GM21381 (cell line): ENCODE measurements around the gene RAB11FIP3.
"Not testable (repeated sequence)": the region's sequence is repeated elsewhere in the genome, so short reads cannot be mapped to it uniquely, and the experiment has no call there.

Source experiments
- ATAC-seq: cut with Tn5 transposase; IDR thresholded peaks from one replicate; pipeline ENCODE4 v1.9.1; 2021; ENCODE audit warnings: mild to moderate bottlenecking, moderate library complexity; ENCODE audit not compliant: unreplicated experiment

The RAB11FIP3 gene

GRCh38 chr16:392450-393030 lies 32.9 kb upstream of the RAB11FIP3 start:
- ATAC-seq, result no peak

- ATAC-seq, result no peak
These were observed 29.2 kb upstream of the RAB11FIP3 start for GRCh38 chr16:396199-396598.

- no peak for ATAC-seq
These were observed 28.8 kb upstream of the RAB11FIP3 start for GRCh38 chr16:396605-397004.

- ATAC-seq, result no peak
These were observed 28.3 kb upstream of the RAB11FIP3 start, which contains the start of gene NME4 for GRCh38 chr16:397135-397661. Gene NME4, plus strand, starts transcription at chr16:397199. Its CDS starts 24 bp downstream, at chr16:397223.

DNA sequence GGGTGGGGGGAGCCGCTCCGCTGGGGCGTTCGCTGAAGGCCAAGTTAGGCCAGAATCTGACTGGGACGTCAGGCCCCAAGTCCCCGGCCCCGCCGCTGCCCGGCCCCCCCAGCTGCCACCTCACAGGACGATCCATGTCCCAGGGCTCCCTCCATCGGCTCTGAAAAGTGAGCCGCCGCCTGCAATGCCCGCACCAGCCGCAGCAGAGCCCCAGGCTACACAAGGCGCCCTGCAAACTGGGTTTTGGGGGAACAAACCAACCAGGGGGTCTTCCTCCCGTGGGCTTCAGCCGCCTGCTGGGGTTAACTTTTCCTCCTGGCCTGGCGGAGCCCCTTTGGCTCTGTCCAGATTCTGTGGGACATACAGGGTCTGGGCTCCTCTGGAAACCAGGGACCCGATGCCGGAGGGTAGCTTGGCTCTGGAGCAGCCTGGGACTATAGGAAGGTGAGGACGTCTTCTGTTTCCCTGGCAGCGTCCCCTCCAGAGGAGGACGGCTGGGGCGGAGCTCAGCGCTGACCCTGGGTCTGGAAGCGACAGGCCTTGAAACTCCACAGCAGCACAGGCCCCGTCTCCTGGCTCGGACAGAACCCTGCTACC lies 27.6 kb upstream of the RAB11FIP3 start:
- ATAC-seq, result no peak

DNA sequence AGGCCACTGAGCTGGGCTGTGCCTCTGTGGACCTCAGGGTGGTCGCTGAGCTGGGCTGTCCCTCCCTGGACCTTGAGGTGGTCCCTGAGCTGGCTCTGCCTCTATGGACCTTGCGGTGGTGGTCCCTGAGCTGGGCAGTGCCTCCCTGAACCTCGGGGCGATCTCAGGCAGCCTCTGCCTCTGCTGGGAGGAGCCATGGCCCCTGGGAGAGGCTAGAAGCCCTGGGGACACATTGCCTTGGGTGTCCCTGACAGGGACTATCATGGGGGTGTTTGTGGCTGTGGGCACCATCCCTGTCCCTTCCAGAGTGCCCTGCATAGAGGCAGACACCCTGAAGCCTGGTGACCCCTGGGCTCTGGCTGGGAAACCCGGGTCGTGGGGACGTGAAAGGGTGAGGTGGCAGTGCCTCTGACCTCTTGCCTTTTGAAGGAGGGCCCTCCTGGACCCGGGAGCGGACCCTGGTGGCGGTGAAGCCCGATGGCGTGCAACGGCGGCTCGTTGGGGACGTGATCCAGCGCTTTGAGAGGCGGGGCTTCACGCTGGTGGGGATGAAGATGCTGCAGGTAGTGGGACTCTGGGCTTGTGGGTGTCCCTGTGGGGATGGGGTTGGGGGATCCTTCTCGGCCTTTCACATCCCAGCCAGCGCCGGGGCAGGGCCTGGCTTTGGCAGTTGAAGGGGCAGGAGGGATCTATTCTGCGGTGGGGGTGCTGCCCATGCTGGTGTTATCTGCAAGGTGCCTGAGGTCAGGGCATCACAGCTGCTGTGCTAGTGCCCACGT lies 26.7 kb upstream of the RAB11FIP3 start:
- ATAC-seq, result no peak

DNA sequence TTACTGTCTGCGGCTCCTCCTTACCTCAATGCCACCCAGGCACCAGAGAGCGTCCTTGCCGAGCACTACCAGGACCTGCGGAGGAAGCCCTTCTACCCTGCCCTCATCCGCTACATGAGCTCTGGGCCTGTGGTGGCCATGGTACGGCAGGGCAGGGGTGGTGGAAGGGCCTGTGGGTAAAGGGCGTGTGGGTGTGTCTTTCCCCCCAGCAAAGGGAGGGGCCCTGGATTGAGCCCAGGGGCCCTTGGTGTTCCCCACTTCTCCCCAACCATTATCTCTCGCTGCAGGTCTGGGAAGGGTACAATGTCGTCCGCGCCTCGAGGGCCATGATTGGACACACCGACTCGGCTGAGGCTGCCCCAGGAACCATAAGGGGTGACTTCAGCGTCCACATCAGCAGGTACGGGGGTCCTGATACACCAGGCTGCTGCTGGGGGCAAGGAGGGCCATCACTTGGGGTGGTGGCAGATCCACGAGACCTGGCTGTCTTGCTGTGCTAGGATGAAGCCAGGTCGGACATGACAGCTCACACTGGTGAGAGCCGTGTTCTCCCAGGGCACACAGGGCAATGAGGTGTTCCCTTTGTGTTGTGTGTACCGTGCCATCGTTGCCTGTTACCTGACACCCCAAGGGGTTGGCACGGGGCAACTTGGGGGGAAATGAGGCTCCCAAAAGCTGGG lies 26.0 kb upstream of the RAB11FIP3 start:
- ATAC-seq, result no peak

GRCh38 chr16:400061-400591 lies 25.3 kb upstream of the RAB11FIP3 start:
- ATAC-seq, result no peak

- ATAC-seq, result peak; percentile 49
These were observed 23.7 kb upstream of the RAB11FIP3 start, which contains the start of gene DECR2 for GRCh38 chr16:401468-402348. Gene DECR2, plus strand, starts transcription at chr16:401885. Its CDS starts 79 bp downstream, at chr16:401964.

DNA sequence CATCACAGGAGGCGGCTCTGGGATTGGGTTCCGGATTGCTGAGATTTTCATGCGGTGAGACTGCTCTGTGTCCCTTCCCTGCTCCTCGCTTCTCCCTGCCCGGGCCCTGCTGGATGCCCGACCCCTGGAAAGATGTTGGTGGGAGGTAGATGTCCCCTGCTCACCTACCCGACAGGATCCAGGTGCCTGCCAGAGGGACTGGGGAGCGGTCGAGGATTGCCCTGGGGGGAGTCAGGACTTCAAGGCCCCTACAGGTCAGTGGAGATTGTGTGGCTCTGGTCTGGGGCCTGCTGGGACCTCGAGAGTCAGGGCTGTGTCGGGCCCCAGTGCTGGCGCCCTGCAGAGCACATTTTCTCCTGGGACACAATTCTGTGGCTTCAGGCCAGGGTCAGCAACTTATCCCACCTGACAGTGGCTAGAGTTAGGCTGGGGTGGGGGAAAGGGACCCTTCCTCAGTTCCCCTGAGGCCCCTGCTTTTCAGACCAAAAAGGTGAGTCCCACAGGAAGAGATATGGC lies 20.4 kb upstream of the RAB11FIP3 start:
- no peak for ATAC-seq

- no peak for ATAC-seq
These were observed 19.6 kb upstream of the RAB11FIP3 start for GRCh38 chr16:405548-406506.

DNA sequence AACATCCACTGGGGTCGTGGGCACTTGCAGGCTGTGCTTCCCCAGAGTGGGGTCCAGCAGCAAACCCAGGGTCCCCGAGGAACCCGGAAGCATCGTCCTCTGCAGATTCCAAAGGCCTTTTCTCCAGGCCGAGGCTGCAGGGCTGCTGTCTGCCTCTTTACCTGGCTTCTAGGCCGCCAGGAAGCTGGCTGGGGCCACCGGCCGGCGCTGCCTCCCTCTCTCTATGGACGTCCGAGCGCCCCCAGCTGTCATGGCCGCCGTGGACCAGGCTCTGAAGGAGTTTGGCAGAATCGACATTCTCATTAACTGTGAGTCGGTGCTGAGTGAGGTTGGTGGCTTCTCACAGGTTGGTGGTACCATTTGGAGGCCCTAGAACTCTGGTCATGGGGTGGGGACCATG lies 18.2 kb upstream of the RAB11FIP3 start:
- ATAC-seq, result no peak

DNA sequence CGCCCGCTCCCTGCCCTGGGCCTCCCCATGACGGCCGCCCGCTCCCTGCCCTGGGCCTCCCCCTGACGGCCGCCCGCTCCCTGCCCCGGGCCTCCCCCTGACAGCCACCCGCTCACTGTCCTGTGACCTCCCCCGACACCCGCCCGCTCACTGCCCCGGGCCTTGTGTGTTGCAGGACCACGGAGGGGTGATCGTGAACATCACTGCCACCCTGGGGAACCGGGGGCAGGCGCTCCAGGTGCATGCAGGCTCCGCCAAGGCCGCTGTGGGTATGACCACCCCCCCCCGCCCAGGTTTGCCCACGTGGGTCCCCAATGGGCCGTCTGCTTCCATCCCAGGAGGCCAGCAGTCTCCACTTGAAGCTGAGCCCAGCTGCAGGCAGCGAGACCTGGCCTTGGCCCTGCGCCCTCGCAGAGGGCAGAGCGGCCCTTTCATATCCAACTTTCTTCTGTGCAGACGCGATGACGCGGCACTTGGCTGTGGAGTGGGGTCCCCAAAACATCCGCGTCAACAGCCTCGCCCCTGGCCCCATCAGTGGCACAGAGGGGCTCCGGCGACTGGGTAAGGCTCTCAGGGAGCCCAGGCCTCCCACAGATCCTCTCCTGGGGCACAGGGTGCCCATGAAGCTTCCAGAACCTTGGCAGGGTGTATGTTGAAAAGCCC lies 14.8 kb upstream of the RAB11FIP3 start:
- no peak for ATAC-seq

DNA sequence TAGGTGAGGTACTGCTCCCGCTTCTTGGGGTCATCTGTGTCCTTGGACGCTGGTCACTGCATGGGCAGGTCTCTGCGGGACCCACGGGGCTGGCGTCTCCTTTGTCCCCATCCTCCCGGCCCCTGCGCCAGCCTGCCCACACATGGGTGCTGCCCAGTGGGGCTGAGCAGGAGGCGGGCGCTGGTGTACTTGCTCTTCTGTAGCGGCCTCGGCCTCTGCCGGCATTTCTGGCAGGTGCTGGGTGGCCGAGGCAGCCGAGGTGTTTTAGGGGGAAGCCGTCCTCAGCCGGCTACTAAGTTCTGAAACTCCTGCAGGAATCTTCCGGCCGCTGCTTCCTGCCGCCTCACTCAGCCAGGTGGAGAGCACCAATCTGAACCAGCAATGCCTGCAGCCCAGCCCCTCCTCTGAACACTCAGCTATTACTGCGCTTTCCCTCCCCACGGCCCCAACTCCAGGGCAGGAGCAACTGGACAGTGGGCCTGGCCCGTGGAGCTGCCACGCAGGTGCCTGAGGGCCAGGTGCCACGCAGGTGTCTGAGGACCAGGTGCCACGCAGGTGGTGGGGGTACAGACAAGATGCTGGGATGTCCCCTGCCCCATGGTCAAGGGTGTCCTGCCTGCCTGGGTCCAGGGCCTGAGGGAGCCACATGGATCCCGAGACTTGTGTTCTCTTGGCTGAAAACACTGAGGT lies 13.7 kb upstream of the RAB11FIP3 start:
- no peak for ATAC-seq

DNA sequence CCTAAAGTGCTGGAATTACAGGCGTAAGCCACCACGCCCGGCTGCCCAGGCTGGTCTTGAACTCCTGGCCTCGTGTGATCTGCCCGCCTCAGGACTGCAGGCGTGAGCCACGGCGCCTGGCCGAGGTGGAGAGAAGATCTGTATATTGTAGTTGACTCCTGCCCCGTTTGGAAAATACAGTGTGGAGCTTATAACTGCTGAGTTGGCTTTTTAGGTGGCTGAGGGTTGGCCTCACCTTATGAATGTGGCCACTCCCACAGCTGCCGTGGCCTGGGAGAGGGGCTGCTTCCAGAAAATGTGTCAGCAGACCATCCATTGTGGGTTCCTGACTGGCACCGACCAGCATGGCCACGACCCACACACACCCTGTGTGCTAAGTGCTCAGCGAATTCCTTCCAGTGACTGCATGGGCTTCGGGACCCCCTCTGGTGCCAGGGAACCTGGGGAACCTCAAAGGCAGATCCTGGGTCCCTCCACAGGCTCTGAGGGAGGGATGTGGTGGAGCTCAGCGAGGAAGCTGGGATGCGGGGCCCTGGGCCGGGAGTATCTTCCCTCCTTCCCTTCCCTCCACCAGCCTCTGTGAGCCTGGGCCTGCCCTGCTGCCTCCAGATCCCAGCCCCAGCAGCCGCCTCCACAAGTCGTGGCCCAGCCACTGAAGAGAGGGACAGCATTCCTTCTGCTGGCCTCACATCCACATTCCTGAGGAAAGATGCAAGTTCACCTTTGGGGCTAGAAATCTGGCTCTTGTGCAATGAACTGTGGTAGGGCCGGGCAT lies 10.9 kb upstream of the RAB11FIP3 start:
- ATAC-seq, result no peak

DNA sequence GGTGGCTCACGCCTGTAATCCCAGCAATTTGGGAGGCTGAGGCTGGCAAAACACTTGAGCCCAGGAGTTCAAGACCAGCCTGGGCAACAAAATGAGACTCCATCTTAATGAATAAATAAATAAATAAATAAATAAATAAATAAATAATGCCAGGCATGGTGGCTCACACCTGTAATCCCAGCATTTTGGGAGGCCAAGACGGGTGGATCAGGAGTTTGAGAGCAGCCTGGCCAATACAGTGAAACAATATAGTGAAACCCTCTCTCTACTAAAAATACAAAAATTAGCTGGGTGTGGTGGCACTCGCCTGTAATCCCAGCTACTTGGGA lies 10.3 kb upstream of the RAB11FIP3 start:
- ATAC-seq, result not testable (repeated sequence)

DNA sequence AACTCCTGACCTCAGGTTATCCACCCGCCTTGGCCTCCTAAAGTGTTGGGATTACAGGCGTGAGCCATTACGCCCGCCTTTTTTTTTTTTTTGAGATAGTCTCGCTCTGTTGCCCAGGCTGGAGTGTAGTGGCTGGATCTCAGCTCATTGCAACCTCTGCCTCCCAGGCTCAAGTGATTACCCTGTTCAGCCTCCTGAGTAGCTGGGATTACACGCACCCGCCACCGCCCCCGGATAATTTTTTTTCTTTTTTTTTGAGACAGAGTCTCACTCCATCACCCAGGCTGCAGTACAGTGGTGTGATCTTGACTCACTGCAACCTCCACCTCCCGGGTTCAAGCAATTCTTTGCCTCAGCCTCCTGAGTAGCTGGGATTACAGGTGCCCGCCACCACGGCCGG lies 3.3 kb upstream of the RAB11FIP3 start:
- not testable (repeated sequence) for ATAC-seq
